ENCODE data around the gene CDCA4. TPM values are rescaled to one million over a fixed set of nuclear protein-coding genes. Genes with fewer than 3 reads are reported as not detected.

Gene CDCA4
- total RNA-seq, 4 donors from 2014 or later = 15.3 to 35.0 (median 23.3) TPM

DNA sequence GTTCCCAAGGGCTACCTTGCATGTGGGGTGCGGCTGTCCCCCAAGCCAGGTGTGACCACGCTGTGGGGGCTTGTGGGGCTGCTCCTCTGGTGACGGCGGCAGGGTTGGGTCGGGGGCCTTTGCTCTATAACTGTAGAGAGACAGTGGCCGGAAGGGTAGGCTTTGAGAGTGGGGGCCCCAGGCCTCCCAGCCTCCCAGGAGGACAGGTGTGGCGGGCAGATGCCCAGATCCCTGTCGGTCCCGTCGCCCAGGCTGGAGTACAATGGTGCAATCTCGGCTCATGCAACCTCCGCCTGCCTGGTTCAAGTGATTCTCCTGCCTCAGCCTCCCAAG is 47.1 kb upstream of the CDCA4 start:
- 95% methylated on average over 12 of the region's 12 CpGs; no CpG with 5 or more reads in 1 of the 2 donors for WGBS, 2 donors
- no peak for DNase-seq
- Histone ChIP-seq H3K27me3 (peaks cover 0 to 68% (median 0%) of the 10 kb centered on the region in 4 donors), H3K27ac (no peak overlapping the region), H3K4me1 (peaks cover 0 to 44% (median 0%) of the 10 kb centered on the region in 3 donors), H3K4me3 (no peak overlapping the region), H3K36me3 (no peaks in the 10 kb centered on the region), H3K9me3 (no peaks in the 10 kb centered on the region)
- TF ChIP-seq CTCF (IDR thresholded peaks at IDR 0.05) = no peak
- TF ChIP-seq POLR2A (IDR thresholded peaks at IDR 0.05) = no peak
- intact Hi-C loops (cut with DNase I) = no loop called here

DNA sequence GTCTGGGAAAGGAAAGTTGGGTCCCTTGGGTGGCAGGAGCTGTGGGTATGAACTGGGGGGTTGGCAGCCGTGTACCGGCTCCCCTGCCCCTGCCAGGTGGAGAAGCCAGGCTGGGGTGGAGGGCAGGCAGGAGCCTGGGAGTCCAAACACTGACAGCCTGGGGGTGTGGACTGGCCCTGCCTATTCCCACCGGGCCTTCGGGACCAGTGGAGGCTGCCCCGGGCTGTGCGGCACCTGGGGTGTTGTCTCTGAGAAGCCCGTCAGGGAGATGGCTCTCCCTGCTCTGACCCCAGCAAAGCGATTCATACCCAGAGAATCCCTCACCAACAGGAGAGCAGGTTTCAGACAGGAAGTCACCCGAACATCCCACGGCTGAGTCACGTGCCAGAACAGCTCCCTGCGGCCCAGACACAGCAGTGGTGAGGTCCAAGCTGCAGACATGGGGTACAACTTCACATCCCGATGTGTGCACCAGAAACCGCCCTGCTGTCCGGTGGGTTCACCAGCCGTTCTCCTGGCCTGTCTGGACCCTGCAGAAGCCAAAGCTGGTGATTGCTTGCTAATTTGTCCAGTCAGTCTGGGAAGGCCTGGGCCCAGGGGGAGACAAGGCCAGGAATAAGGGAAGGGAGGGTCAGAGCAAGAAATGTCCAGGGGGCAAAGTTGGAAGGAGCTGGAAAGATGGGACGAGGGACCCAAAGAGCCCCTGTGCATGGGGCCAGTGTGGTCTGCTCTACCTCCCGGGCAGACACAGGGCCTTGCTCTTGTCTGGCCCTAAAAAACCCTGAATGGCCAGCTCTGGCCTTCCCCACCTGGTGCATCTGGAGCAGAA is 46.5 kb upstream of the CDCA4 start:
- TF ChIP-seq CTCF (IDR thresholded peaks at IDR 0.05) (no peak), POLR2A (IDR thresholded peaks at IDR 0.05) (no peak)
- no peaks in the 10 kb centered on the region for H3K9me3 ChIP-seq
- DNase-seq = no peak
- no peak overlapping the region for H3K4me3 ChIP-seq
- WGBS, 2 donors = 53 to 77% methylated on average over 2 to 12 of the region's 18 CpGs
- H3K27ac ChIP-seq = peak overlapping the region in 2 of 4 donors; percentile 17 to 19
- peaks cover 0 to 47% (median 0%) of the 10 kb centered on the region in 3 donors for H3K4me1 ChIP-seq
- no peaks in the 10 kb centered on the region for H3K36me3 ChIP-seq
- peaks cover 0 to 62% (median 0%) of the 10 kb centered on the region in 4 donors for H3K27me3 ChIP-seq
- intact Hi-C loops (cut with DNase I) = no loop called here

DNA sequence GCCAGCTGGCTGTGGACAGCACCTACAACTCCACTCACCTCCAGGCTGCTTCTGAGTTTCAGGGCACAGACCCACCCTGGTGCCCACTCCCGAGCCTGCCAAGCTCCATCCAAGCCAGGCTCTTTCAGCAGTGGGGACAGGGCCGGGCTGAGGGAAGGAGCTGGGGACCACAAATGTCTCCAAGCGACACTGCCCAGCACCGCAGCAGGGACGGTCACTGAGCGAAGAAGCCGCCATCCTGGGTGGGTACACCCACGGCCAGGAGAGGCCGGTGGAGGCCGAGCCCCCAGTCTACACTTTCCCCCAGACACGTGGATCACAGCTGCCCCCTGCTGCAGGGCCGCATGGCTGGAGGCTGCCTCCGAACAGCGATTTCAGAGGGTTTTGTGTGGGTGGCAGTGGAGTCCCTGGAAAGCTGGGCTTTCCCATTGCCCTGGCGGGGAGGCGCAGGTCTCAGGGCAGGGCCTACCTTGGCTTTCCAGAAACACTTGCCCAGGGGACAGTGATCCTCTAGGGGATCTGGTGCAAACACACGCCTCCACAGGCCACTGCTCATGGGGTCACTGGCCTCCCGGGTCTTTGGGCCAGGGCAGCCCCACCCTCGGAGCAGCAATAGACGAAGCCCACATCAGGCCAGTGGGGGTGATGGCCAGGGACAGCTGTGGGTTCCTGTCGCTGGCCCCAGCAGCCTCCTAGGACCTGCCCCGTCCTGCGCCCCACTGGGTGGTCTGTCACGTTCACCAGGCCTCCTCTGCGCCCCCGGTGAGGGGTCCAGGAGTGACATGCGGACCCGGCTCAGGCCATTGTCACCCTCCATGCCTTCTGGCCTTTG is 45.6 kb upstream of the CDCA4 start:
- Histone ChIP-seq H3K27ac (peak overlapping the region in 3 of 4 donors; percentile 69 to 81 (median 79)), H3K27me3 (peaks cover 0 to 54% (median 0%) of the 10 kb centered on the region in 4 donors), H3K9me3 (no peaks in the 10 kb centered on the region), H3K4me1 (peaks cover 0 to 54% (median 3%) of the 10 kb centered on the region in 3 donors), H3K4me3 (peak overlapping the region in 1 of 4 donors; percentile 57), H3K36me3 (no peaks in the 10 kb centered on the region)
- intact Hi-C loops (cut with DNase I) = no loop called here
- WGBS, 2 donors = 67% methylated on average over 4 of the region's 28 CpGs; no CpG with 5 or more reads in 1 of the 2 donors
- TF ChIP-seq POLR2A (IDR thresholded peaks at IDR 0.05) = no peak
- TF ChIP-seq CTCF (IDR thresholded peaks at IDR 0.05) = no peak
- DNase-seq = no peak

DNA sequence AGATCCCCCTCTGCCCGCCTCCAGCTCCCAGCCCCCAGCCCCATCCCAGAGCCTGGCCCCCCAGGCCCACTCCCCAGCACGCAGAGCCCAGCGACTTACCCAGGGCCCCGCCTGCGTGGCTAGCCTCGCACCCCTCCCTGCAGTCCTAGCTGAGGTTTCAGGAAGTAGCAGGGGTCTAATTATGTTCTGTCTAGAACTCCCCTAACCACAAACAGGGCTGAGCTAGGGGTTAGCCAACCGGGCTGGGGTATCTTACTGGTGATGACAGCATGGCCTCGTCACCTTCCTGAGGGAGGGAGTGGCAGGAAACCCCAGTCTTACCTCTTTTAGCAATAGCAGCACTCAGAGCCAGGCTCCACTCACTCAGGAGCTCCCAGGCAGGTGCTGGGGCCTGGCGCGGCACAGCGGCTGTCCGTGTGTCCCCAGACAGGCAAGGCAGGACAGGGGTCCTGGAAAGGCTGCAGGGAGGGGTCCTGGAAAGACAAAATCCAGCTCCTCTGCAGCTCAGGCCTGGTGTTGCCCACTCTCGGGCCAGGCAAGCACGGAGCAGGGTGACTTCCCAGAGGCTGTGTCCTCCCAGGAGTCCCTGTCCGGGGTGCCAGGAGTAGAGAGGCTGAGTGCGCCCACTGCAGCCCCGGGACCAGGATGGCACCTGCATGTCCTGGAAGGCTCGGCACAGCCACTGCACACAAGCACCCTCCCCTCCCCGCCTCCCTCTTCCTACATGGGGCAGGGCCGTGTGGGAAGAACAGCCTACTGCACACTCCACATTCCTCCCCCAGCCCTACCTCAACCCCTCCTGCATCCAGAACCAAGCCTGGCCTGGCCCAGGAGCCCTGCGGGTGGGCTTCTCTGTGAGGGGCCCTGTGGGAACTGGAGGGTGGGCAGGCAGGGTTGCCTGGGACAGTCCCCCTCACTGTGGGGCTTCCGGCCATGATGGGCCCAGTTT is 44.7 kb upstream of the CDCA4 start, which contains the start of gene GPR132:
Gene GPR132 (minus strand): TSS at position 151 of the 949 bp plus-strand sequence. CDS start 10,010 bp downstream, outside the sequence.
- H3K9me3 ChIP-seq = no peaks in the 10 kb centered on the region
- peak within 1 kb of the TSS; percentile 15 to 57 (median 36) for H3K4me3 ChIP-seq
- peak; percentile 48 for DNase-seq
- intact Hi-C loops (cut with DNase I) = no loop called here
- peak within 1 kb of the TSS; percentile 69 to 81 (median 74) for H3K27ac ChIP-seq
- 78% methylated on average over 4 of the region's 22 CpGs; no CpG with 5 or more reads in 1 of the 2 donors for WGBS, 2 donors
- no peaks in the 10 kb centered on the region for H3K36me3 ChIP-seq
- peaks cover 0 to 58% (median 3%) of the 10 kb centered on the region in 3 donors for H3K4me1 ChIP-seq
- H3K27me3 ChIP-seq = peaks cover 0 to 55% (median 0%) of the 10 kb centered on the region in 4 donors
- TF ChIP-seq CTCF (IDR thresholded peaks at IDR 0.05) (no peak), POLR2A (IDR thresholded peaks at IDR 0.05) (peak in 3 of 4 donors; percentile 14 to 81 (median 68))

All from esophagus squamous epithelium (tissue), 5 donors.